H7 (cell line): ENCODE data around the gene QSOX2. TPM values are rescaled to one million over a fixed set of nuclear protein-coding genes. Genes with fewer than 3 reads are reported as not detected.
A peak's percentile ranks its signal among the peaks of the same experiment; 100 is the strongest.

Experiments used
- DNase-seq: peaks from one replicate; pipeline ENCODE4 v3.0.0; 2012
- H3K27me3 ChIP-seq: 2 replicates; pipeline ENCODE4 v1.6.0; 2011; ENCODE audit warnings: mild to moderate bottlenecking, low read length; ENCODE audit not compliant: control insufficient read depth, insufficient read depth
- H3K36me3 ChIP-seq: replicated peaks from 2 replicates; pipeline ENCODE4 v1.5.1; 2011; ENCODE audit warnings: low read length; ENCODE audit not compliant: control insufficient read depth, insufficient read depth
- H3K4me3 ChIP-seq: 2 replicates; pipeline ENCODE4 v1.5.1; 2011; ENCODE audit warnings: low read depth, mild to moderate bottlenecking, control low read depth, low read length, moderate library complexity; ENCODE audit not compliant: insufficient read depth
- total RNA-seq: library from RNA; depleted of rRNA; stranded (reverse); fragments of >200 nt; shearing (Covaris generic); gene quantifications from 2 replicates; pipeline ENCODE4 v1.2.3, GENCODE V29; 2014

The QSOX2 gene
- total RNA-seq, 1 experiment from 2014 or later: 22.6 TPM

GRCh38 chr9:136252846-136253245, 7.2 kb upstream of the QSOX2 start:
- Histone ChIP-seq H3K36me3 (no peaks in the 10 kb centered on the region), H3K27me3 (no peaks in the 10 kb centered on the region)
- DNase-seq: no peak

GRCh38 chr9:136252281-136252680, 6.7 kb upstream of the QSOX2 start:
- no peak for DNase-seq
- H3K36me3 ChIP-seq: no peaks in the 10 kb centered on the region
- H3K4me3 ChIP-seq: no peak overlapping the region
- H3K27me3 ChIP-seq: no peaks in the 10 kb centered on the region

More at GRCh38 chr9:136252846-136253245, 7.2 kb upstream of the QSOX2 start:
- H3K4me3 ChIP-seq: no peak overlapping the region

GRCh38 chr9:136251264-136252115, 5.9 kb upstream of the QSOX2 start:
- no peak overlapping the region for H3K4me3 ChIP-seq
- H3K36me3 ChIP-seq: no peaks in the 10 kb centered on the region
- H3K27me3 ChIP-seq: peaks cover 3% of the 10 kb centered on the region
- no peak for DNase-seq

- DNase-seq: no peak
- H3K4me3 ChIP-seq: no peak overlapping the region
- peaks cover 3% of the 10 kb centered on the region for H3K27me3 ChIP-seq
- H3K36me3 ChIP-seq: no peaks in the 10 kb centered on the region
These were observed 5.1 kb upstream of the QSOX2 start for GRCh38 chr9:136250676-136251075.

- no peaks in the 10 kb centered on the region for H3K36me3 ChIP-seq
- H3K27me3 ChIP-seq: peaks cover 3% of the 10 kb centered on the region
- no peak for DNase-seq
- no peak overlapping the region for H3K4me3 ChIP-seq
These were observed 4.4 kb upstream of the QSOX2 start for GRCh38 chr9:136249877-136250559.

- no peak for DNase-seq
- Histone ChIP-seq H3K27me3 (peaks cover 3% of the 10 kb centered on the region), H3K36me3 (no peaks in the 10 kb centered on the region), H3K4me3 (no peak overlapping the region)
These were observed 3.6 kb upstream of the QSOX2 start for GRCh38 chr9:136248951-136249876.

GRCh38 chr9:136247947-136248637, 2.5 kb upstream of the QSOX2 start:
- H3K27me3 ChIP-seq: peaks cover 3% of the 10 kb centered on the region
- no peak overlapping the region for H3K4me3 ChIP-seq
- no peak for DNase-seq
- no peaks in the 10 kb centered on the region for H3K36me3 ChIP-seq

GRCh38 chr9:136247551-136247916, 1.9 kb upstream of the QSOX2 start:
- no peak for DNase-seq
- no peaks in the 10 kb centered on the region for H3K36me3 ChIP-seq
- H3K4me3 ChIP-seq: no peak overlapping the region
- peaks cover 3% of the 10 kb centered on the region for H3K27me3 ChIP-seq

GRCh38 chr9:136246849-136247550, 1.4 kb upstream of the QSOX2 start:
- no peak for DNase-seq
- no peak overlapping the region for H3K4me3 ChIP-seq
- H3K36me3 ChIP-seq: no peaks in the 10 kb centered on the region
- H3K27me3 ChIP-seq: peaks cover 3% of the 10 kb centered on the region

GRCh38 chr9:136244969-136245218, 718 bp downstream of the QSOX2 start:
- H3K27me3 ChIP-seq: peaks cover 3% of the 10 kb centered on the region
- no peaks in the 10 kb centered on the region for H3K36me3 ChIP-seq
- H3K4me3 ChIP-seq: peak overlapping the region; percentile 84
- no peak for DNase-seq

GRCh38 chr9:136244122-136244968, 1.3 kb downstream of the QSOX2 start:
- peak overlapping the region; percentile 84 for H3K4me3 ChIP-seq
- H3K36me3 ChIP-seq: no peaks in the 10 kb centered on the region
- H3K27me3 ChIP-seq: peaks cover 3% of the 10 kb centered on the region
- DNase-seq: no peak

GRCh38 chr9:136243631-136244030, 2.0 kb downstream of the QSOX2 start:
- Histone ChIP-seq H3K4me3 (no peak overlapping the region), H3K27me3 (peaks cover 3% of the 10 kb centered on the region), H3K36me3 (no peaks in the 10 kb centered on the region)
- no peak for DNase-seq

GRCh38 chr9:136242918-136243525, 2.6 kb downstream of the QSOX2 start:
- H3K27me3 ChIP-seq: peaks cover 3% of the 10 kb centered on the region
- H3K36me3 ChIP-seq: no peaks in the 10 kb centered on the region
- no peak overlapping the region for H3K4me3 ChIP-seq
- no peak for DNase-seq
